GM10847 (cell line): Measurements from ENCODE around the gene GPHN.

ENCODE experiments used
- POLR2A ChIP-seq: IDR thresholded peaks from 2 replicates; pipeline ENCODE4 v1.6.1; 2011; ENCODE audit not compliant: insufficient read length; ENCODE audit errors: extremely low read depth

GPHN gene

DNA sequence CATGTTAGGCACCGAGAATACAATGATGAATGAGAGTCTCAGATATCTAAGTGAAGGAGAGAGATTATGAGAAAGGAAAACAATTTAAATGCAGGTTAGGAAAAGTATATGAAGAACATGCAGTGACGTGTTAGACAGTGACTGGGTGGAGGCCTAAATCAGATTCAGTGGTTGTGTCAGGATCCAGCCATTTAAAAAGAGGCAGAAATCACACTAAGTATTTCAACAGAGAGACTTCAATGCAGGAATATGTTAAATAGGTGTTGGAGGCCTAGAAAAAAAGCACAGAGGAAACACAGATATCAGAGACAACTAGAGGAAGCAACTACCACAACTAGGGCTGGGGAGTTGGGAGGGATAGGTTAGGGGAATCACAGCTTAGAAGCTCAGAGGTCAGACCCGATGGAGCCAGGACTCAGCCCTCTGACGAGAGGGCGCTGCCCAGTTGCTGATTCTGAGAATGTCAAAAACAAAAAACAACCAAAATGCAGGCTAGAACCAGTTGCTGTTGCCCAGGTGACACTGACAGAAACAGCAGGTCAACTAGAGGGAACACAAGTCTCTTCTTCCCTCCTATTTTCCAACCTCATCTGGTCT is 678.3 kb downstream of the GPHN start:
- no peak for TF ChIP-seq POLR2A

DNA sequence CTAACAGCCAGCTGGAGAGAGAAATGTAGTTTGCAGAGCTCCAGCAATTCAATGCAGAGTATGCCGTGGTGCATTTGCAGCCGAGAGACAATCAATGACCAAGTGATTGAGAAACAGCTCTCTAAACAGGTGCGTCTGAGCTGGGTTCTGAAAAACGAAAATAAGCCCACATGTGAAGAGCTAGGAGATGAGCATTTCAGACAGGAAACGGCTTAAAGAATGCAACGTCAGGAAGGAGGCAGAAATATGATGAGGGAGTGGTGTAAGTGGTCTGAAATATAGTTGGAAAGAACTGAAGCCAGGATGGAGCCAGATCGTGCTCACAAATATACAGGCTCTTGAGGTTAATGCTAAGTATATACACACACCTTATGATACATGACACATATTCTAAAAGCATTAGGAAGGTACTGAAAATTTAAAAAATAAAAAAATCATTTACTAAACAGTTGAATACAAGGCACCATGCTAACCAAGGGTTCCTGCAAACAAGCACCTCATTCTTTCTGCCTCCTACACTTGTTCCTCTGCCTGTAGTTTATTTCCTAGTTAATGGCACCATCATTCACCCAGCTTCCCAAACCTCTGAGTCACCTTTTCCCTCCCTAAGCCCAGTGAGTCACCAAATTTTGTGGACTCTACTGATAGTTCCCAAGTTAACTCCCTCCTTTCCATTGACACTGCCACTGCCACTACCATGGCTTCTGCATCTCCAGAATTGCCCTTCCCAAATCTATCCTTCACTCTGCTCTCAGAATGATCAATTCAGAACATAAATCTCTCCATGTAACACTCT is 679.0 kb downstream of the GPHN start:
- TF ChIP-seq POLR2A: no peak

DNA sequence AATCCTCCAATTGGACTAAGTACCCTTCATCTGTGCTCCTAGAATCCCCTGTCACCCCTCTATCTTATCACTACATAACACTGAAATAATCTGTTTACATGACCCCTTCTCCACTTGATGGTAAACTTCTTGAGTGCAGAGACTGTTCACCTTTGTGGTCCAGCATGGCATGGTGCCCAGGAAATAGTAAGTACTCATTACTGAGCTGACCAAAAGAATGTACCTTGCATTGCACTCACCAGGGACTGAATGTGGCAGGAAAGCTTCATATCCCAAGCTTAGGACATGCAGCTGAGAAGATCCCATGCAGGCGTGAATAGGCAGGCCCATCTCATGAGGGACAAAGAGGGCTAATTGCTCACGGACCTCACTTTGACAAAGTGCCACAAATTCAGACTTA is 679.9 kb downstream of the GPHN start:
- no peak for TF ChIP-seq POLR2A

DNA sequence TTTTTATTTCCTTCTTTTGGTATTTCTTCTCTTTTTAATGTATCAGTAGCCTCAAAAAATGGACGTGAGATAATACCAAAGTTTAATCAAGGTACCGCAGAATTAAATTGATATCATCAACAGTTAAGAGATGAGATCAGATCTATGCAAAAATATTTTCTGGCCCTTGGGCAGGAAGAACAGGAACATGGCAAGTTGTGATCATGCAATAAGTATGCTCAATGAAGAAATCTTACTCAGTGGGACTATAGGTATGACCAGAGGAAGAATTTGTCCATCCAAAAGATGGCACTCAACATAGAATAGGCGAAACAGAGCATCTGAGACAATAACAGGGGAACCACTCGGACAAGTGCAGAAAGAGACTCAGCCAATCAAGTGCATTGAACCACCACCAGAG is 680.4 kb downstream of the GPHN start:
- no peak for TF ChIP-seq POLR2A

DNA sequence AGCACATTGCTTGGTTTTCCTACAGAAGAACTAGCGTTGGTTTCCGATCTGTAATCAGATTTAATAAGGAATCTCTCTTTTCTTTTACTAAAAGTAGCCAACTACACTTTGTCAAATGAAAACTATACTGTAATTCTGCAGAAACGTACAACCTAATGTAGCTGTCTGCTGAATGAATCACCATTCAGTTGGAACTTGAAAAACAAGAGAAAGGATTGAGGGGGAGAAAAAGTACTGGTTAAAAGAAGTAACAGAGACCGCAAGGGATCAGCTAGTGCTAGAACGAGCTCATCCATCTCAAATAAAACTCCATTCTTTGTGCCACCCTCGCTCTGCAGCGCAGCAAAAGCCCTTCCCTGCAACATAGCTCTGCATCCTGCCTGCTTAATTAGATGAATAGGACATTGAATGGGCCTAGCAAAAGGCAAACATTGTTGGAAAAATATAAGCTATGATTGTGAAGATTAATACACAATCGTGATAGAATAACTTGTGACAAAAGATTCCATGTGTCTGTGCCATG is 683.9 kb downstream of the GPHN start:
- TF ChIP-seq POLR2A: no peak

DNA sequence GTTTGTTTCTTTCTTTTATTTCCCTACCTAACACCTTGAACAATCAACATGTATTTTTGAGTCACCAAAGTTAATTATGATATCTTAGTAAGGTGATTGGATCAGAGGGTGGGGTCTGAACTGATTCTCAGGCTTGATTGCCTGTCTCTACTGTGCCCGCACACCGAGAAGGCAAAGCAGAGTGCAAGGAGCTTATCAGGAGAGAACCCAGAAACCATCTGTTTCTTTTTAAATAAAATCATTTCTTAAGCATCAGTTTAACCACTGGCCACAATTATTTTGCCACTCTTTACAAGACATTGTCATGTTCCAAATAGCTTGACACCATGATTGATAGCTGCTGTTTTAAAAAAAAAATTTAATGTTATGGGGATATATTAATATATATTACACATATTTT is 684.4 kb downstream of the GPHN start:
- no peak for TF ChIP-seq POLR2A

DNA sequence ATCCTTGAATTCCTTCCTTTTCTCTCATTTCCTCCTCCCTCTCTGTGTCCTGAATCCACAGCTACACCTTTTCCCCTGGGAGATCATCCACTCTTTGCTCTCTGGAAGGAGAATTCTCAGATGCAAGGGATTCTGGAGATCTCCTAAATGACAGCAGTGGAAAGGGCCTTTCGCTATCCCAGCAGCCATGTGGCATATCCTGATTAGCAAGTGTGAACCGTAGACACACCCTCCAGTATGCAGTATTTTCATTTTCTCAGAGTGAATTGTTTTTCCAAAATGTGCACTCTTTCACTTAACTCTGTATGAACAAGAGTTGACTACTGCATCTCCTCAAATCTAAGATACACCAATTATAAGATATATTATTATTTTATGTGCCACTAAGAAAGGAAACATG is 687.3 kb downstream of the GPHN start:
- no peak for TF ChIP-seq POLR2A

DNA sequence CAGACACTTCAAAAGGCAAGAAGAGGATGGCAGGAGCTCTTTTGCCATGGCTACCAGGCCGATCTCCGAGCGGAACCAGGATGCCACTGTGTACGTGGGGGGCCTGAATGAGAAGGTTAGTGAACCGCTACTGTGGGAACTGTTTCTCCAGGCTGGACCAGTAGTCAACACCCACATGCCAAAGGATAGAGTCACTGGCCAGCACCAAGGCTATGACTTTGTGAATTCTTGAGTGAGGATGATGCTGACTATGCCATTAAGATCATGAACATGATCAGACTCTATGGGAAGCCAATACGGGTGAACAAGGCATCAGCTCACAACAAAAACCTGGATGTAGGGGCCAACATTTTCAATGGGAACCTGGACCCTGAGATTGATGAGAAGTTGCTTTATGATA is 691.1 kb downstream of the GPHN start:
- no peak for TF ChIP-seq POLR2A

DNA sequence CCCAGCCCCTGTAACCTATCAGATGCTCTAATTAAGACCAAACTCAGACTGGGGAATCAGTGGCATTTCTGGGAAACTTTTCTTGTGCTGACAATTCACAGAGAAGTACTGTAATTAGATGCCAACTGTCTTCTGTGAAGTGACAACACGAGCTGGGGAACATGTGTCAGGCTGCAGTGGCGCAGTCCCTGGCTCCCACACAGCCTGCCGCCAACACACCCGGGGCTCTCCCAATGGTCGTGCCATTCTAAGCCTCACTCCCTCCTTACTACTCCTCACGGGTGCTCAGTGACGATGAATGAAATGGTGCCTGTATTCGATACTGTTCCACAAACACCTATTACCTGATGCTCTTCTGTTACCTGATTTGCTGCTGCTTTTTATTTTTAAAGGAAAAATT is 699.9 kb downstream of the GPHN start:
- TF ChIP-seq POLR2A: no peak

DNA sequence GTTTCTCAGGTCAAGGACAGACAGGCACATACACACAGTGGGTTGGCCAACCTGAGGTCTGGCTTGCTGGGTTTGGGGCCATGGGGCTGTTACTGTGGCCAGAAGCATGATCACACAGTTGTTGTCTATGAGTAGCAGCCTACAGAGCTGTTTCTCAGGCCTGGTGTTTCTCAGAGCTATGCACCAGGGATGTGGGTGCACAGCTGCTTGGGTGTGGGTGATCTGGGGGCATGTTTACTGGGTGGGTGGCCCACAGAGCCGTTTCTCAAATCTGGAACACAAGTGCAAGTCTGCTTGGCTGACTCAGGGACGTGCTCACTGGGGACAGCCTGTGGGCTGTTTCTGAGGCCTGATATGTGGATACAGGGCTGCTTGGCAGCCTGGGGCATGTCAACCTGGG is 710.2 kb downstream of the GPHN start:
- TF ChIP-seq POLR2A: no peak

DNA sequence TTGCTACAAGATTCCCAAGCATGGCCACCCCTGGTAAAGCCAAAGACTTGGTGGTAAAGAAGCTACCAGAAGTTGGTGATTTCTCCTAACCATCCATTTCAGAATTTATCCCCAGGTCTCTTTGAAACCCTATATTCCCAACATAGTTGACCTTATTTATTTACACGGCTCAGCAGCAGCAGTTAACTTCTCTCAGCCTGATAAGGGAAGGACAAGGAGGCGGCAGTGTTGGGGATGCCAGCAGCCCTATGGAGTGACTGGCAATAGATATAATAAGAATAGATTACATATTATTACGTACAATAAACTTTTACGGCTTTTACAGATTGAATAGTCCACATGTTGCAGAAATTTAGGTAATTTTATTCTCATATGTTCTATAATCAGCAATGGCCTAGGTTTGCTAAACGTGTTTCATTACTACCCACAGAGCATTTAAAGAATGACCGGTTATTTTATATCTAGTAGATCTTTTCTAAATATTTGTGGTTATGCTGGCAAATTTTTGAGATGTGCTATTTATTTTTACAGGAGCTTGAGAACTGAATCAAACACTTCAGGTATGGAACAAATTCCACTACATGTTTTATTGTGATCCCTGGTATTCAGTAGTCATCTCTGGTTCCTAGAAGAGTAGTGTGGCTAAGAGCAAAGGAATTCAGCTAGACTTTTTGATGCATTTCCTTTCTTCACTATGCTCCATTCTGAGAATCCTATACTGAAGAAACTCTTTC is 713.5 kb downstream of the GPHN start:
- TF ChIP-seq POLR2A: no peak

DNA sequence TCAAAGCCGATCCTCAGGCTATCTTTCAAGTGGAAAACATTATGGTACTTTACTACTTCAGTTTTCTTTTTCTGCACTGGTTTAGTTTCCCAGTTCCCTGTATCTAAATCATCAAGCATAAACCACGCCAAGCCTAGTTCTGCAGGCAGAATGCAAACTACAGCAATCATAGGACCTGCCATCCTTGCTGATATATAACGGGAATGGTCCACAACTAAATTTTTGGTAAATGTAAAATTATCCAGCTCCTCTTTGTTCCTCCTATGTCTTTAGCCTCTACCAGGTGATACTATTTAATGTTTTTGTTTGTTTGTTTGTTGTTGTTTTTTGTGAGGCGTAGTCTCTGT is 714.0 kb downstream of the GPHN start:
- no peak for TF ChIP-seq POLR2A

DNA sequence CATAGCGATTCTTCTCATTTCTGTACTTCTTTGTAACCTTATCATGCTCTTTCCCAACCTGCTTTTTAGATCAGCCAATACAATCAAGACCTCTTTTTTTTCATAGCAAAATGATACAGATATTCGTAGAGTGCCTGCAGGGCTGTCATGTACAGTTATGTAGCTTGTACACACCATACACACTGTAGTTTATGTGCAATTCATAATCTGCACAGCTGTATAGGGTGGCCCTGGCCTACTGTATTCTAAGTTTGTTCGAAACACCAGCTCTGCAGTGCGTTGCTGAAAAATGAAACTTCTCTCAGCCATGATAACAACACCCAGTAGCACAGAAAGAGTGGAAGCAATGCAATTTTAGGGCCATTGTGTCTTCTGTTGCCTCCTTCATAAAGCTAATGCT is 717.6 kb downstream of the GPHN start:
- TF ChIP-seq POLR2A: no peak

DNA sequence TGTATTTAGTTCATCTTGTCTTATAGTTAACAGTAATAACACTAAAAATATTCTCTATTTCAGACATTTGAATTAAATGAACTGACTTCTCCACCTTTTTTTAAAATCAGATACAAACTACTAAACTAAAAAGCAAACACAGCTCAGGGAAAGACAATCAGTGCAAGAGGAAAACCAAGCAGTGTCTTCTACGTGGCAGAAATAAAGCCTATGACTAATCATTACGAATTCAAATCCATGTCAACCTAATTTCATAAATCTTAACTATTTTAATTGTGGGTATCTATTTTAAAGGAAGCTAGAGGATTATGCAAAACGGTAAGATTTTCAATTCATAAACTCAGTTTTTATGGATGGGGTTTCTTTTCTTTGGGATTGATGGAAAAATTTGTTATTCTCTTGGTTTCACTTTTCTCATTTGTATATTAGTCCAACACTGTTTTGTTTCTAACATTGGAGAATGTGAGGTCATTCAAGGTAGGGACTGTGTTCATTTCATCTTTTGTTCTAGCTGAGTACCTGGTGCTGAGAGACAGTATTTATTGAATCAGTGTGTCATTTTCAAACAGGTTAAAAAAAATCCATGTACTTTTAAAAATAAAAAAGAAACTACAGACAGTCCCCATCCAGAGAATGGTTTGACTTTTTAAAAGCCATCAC is 720.5 kb downstream of the GPHN start:
- TF ChIP-seq POLR2A: no peak
